Nephron progenitor cell (in vitro differentiated cells): ENCODE results near the gene SPINK14.

Experiments
- DNase-seq: peaks from one replicate; pipeline ENCODE4 v3.0.0; 2021
- H3K27ac Mint-ChIP-seq: 2 replicates; pipeline ENCODE4 v1.8.0; 2021; ENCODE audit warnings: mild to moderate bottlenecking, moderate library complexity, mixed read lengths
- H3K27me3 Mint-ChIP-seq: 2 replicates; pipeline ENCODE4 v1.8.0; 2021; ENCODE audit warnings: mild to moderate bottlenecking, low read depth, mixed read lengths; ENCODE audit not compliant: poor library complexity
- H3K36me3 Mint-ChIP-seq: 2 replicates; pipeline ENCODE4 v1.8.0; 2021; ENCODE audit warnings: low read depth, mixed read lengths
- H3K4me1 Mint-ChIP-seq: 2 replicates; pipeline ENCODE4 v1.8.0; 2021; ENCODE audit warnings: mixed read lengths
- H3K4me3 Mint-ChIP-seq: 2 replicates; pipeline ENCODE4 v1.8.0; 2021; ENCODE audit warnings: mild to moderate bottlenecking, moderate library complexity, mixed read lengths
- H3K9me3 Mint-ChIP-seq: 2 replicates; pipeline ENCODE4 v1.8.0; 2021; ENCODE audit warnings: mild to moderate bottlenecking, moderate library complexity, mixed read lengths
- CTCF ChIP-seq: fragments of 200-600 bp; sonication (generic); IDR thresholded peaks from 2 replicates; pipeline ENCODE4 v1.5.0; 2021; ENCODE audit warnings: antibody characterized with exemption

The SPINK14 gene

DNA sequence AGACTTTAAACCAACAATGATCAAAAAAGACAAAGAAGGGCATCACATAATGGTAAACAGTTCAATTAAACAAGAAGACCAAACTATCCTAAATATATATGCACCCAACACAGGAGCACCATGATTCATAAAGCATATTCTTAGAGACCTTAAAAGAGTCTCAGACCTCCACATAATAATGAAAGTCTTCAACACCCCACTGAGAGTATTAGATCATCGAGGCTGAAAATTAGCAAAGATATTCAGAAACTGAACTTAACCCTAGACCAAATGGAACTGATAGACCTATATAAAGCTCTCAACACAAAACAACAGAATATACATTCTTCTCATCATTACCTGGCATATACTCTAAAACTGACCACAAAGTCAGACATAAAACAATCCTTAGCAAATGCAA lies 11.7 kb upstream of the SPINK14 start:
- Mint-ChIP-seq H3K4me1 (no peaks in the 10 kb centered on the region), H3K36me3 (no peaks in the 10 kb centered on the region), H3K4me3 (no peak overlapping the region), H3K9me3 (peaks cover 5% of the 10 kb centered on the region), H3K27me3 (no peaks in the 10 kb centered on the region), H3K27ac (no peak overlapping the region)
- DNase-seq = no peak
- no peak for TF ChIP-seq CTCF

DNA sequence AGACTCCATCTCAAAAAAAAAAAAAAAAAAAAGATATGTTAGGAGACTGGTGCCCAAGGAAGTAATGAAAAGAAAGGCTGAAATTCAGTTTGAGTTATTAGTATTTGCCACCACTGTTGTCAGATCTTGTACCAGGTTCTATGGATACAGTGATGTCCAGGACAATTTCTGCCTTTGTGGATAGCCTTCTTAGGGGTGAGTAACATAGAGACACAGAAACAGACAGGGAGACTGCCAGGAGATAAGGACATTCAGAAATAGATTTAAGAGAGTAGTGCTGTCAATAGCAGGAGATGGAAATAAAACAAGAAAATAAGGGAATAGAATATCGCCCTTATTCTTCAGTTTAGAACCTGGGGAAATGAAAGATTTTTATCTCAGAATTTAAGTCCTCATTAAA lies 6.3 kb upstream of the SPINK14 start:
- Mint-ChIP-seq H3K36me3 (no peaks in the 10 kb centered on the region), H3K27ac (no peak overlapping the region), H3K9me3 (no peaks in the 10 kb centered on the region), H3K4me1 (no peaks in the 10 kb centered on the region), H3K4me3 (no peak overlapping the region), H3K27me3 (peaks cover 4% of the 10 kb centered on the region)
- DNase-seq = no peak
- no peak for TF ChIP-seq CTCF

GRCh38 chr5:148163345-148163744 lies 5.0 kb upstream of the SPINK14 start:
- TF ChIP-seq CTCF = no peak
- Mint-ChIP-seq H3K4me3 (no peak overlapping the region), H3K4me1 (no peaks in the 10 kb centered on the region), H3K27ac (no peak overlapping the region), H3K27me3 (peaks cover 4% of the 10 kb centered on the region), H3K36me3 (no peaks in the 10 kb centered on the region), H3K9me3 (no peaks in the 10 kb centered on the region)
- DNase-seq = no peak

DNA sequence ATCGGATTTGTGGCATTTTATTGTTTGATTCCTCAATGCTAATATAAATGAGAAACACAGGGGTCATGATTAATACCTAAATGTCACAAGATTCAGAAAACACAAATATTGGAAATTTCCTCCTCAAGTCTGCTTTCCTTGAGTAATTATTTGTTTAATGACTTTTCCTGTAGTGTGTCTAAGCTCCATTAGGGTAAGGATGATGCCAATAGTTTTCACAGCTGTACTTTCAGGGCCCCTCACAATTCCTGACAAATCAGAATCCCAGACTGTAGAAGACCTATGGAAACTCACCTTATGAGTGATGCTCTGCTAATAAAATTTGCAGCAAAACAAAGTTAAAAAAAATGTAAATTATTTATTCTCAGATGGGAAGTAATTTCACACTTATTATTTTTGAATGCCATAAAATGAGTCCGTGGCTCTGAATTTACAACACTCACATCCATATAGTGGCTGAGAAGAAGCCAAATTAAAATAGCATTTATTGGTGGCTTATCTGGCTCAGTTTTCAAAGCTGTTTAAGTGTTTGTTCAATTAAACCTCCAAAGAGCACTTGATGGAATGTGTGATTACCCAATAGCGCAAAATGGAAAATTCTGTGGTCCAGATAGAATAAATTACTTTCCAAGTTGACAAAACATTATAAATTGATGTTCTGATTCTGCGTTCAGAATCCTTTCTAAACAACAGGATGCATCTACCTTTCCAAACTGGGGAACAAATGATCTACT lies 1.6 kb upstream of the SPINK14 start:
- H3K36me3 Mint-ChIP-seq = no peaks in the 10 kb centered on the region
- H3K4me1 Mint-ChIP-seq = no peaks in the 10 kb centered on the region
- H3K9me3 Mint-ChIP-seq = no peaks in the 10 kb centered on the region
- peaks cover 4% of the 10 kb centered on the region for H3K27me3 Mint-ChIP-seq
- H3K4me3 Mint-ChIP-seq = no peak overlapping the region
- no peak for TF ChIP-seq CTCF
- no peak overlapping the region for H3K27ac Mint-ChIP-seq
- no peak for DNase-seq

GRCh38 chr5:148172377-148172776 lies 4.0 kb downstream of the SPINK14 start:
- Mint-ChIP-seq H3K9me3 (no peaks in the 10 kb centered on the region), H3K36me3 (no peaks in the 10 kb centered on the region), H3K27me3 (no peaks in the 10 kb centered on the region), H3K4me1 (no peaks in the 10 kb centered on the region), H3K4me3 (no peak overlapping the region), H3K27ac (no peak overlapping the region)
- no peak for DNase-seq
- no peak for TF ChIP-seq CTCF

DNA sequence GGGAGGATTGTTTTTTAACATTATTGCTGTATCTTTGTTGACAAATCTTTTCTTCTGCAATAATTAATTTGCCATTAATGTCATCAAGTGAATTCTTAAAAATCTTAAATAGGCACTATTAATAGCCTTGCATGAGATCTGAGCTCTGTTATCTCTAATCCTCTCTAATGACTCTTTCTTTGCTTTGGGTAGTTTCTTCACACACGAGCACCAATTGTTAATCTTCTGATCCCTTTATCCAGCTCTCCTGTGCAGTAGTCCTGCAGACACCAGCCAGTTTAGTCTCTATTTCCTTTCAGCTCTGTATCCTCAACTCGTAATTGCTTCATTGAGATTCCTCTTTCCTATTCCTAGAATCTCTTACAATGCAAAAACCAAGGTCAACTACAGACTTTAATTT lies 8.1 kb downstream of the SPINK14 start:
- Mint-ChIP-seq H3K9me3 (no peaks in the 10 kb centered on the region), H3K27ac (no peak overlapping the region), H3K4me3 (no peak overlapping the region), H3K4me1 (no peaks in the 10 kb centered on the region), H3K36me3 (no peaks in the 10 kb centered on the region), H3K27me3 (no peaks in the 10 kb centered on the region)
- no peak for TF ChIP-seq CTCF
- DNase-seq = no peak
